ENCODE measurements around the gene PLA2R1.
"Not testable (repeated sequence)": the region's sequence is repeated elsewhere in the genome, so short reads cannot be mapped to it uniquely, and the experiment has no call there.

The PLA2R1 gene

DNA sequence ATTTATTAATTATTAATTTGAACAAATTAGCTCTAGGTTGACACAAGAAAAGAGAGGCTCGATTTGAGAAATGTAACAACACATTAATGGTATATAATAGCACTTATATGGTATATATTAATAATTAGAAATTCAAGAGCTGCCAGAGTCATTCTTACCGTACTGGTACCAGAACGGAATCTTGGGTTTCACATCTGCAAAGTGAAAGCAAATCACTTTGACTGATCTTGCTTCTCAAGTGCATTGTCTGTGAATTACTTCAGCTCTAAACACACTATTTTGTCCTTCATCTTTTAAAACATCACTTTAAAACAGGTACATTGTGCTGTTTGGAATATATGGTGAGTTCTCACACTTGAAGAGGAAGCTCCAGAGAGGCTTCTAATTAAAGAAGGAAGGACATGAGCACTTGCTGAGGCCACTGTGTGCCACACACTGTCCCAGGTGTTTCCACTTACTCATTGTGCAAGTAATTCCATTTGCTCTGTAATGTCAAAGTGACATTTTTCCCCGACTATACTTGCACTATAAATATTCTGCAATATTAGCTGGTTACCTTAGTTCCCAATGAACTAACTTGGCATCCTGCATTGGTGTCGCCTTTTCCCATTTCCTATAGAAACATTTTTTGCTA is 85.8 kb downstream of the PLA2R1 start:
- no peak for DNase-seq

DNA sequence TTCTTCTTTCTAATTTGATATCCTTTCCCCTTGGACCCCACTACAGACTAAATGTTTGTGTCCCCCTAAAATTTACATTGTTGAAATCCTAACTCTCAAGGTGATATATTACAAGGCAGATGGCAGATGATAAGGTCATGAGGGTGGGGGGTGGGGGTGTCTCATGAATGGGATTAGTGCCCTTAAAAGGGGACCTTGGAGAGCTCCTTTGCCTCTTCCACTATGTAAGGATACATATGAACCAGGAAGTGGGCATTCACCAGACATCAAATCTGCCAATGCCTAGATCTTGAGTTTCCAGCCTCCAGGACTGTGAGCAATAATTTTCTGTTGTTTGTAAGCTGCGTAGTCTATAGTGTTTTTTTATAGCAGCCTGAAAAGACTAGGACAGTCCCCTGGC is 89.1 kb downstream of the PLA2R1 start:
- DNase-seq = no peak

DNA sequence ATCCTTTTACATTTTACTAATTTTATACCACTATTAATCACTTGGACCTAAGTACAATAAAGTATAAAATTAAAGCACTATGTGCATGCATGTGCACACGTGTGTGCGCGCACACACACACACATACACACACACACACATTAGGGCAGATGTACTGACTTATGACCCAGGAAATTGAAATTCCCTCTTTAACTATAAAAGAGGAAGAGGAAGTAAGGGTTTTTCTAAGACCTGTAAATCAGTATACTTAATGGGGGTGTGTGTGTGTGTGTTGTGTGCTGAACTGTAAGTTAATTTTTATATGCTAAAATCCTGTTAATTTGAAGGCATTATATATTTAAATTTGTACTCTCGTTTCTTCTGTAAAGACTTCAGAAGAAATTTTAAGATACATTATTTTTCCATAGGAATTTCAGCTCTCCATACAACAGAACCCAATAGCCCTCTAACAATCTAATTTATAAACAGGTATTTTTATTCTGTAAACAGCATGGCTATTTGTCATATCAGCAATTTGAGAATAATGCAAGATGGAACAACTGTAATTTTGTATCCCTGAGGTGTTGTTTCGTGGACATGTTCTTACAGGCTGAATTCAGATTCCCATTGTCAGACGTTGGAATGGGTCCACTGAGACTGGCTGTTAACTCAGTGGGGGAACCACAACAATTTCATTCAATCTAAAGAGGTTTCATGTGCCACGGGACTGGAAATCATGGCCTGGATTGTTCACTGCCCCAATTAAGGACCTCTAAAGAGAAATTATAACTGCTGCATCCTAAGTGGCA is 90.9 kb downstream of the PLA2R1 start:
- peak; percentile 37 for DNase-seq

DNA sequence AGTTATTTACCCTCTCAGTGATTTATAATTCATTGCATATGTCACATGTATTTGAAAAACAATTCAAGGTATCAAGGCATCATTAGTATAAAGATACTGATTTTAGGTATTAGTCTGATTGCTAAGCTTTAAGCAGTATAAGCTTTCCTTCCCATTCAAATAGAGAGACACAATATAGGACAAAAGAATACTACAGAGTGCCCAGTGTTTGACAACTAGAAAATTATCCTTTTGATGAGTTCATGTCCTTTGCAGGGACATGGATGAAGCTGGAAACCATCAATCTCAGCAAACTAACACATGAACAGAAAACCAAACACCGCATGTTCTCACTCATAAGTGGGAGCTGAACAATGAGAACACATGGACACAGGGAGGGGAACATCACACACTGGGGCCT is 91.9 kb downstream of the PLA2R1 start:
- not testable (repeated sequence) for DNase-seq

DNA sequence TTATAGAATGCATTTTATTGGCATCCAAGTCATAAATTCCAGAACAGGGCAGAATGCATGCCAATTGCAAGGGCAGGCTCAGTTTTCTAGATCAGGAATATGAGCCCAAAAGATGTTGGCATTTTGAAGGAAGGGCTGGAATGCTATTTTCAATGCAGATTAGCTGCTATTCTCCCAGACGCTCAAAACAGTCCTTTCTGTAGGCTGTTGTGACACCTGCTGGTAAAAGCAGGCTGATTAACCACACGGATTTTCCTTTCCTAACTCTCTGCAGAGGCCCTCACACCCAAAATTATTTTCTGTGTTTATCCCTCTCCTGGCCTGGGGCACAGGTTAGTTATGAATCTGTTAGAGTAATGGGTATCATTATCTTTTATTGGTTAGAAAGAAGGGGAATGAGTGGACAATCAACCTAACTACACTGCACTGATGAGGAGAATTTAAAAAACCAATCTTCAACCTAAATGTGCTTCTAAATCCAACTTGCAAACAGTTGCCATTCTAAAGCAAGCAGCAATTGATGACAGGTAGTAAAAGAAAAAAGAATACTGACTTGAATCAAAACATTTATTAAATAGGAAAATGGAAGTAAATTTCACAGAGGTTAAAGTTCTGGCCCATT is 94.0 kb downstream of the PLA2R1 start:
- DNase-seq = peak; percentile 45

DNA sequence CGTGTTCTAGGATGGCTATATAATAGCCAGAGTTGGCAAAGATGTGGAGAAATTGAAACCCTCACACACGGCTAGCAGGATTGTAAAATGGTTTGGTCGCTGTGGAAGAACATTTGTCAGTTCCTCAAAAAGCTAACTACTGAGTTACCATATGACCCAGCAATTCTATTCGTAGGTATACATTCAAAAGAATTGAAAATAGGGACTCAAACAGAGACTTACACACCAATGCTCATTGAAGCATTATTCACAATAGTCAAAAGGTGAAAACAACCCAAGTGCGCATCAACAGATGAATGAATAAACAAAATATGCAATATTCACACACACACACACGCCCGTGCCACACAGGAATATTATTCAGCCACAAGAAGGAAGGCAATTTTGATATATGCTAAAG is 98.7 kb downstream of the PLA2R1 start:
- DNase-seq = no peak

GRCh38 chr2:159962513-159962912 is 99.9 kb downstream of the PLA2R1 start:
- DNase-seq = not testable (repeated sequence)

GRCh38 chr2:159961451-159961850 is 101.0 kb downstream of the PLA2R1 start:
- no peak for DNase-seq

- no peak for DNase-seq
Observed at GRCh38 chr2:159961037-159961436, 101.4 kb downstream of the PLA2R1 start.

- peak; percentile 79 for DNase-seq
Observed at GRCh38 chr2:159960414-159960813, 102.0 kb downstream of the PLA2R1 start.

- DNase-seq = no peak
Observed at GRCh38 chr2:159959136-159959535, 103.3 kb downstream of the PLA2R1 start.

DNA sequence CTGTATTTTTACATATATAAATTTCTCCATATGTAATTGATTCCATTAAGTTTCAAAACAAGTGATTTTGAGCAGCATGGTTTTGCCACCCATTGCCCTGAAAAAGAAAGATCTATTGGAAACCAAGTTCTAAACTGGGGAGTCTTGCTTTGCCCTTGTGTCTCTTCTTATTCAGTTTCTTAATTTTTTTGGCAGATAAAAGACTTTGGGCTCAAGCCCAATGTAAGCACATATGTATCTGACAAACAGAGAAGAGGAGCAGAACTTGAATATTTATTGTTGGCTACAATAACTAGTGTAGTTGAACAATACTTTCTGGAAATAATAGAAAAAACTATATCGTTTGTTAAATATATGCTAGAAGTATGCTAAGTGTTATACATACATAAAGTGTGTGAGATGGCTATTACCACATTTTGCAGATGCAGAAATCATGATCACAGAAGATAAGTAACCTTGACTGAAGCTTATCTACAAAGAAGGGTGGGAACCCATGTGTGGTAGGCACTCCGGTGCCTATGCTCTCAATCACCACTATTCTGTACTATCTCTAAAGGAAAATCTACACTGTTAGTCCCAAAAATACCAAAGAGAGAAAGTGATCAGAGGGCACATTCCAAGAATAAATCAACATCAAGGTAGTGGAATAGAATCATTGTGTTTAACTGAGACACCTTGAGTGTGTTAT is 109.1 kb downstream of the PLA2R1 start:
- DNase-seq = no peak

DNA sequence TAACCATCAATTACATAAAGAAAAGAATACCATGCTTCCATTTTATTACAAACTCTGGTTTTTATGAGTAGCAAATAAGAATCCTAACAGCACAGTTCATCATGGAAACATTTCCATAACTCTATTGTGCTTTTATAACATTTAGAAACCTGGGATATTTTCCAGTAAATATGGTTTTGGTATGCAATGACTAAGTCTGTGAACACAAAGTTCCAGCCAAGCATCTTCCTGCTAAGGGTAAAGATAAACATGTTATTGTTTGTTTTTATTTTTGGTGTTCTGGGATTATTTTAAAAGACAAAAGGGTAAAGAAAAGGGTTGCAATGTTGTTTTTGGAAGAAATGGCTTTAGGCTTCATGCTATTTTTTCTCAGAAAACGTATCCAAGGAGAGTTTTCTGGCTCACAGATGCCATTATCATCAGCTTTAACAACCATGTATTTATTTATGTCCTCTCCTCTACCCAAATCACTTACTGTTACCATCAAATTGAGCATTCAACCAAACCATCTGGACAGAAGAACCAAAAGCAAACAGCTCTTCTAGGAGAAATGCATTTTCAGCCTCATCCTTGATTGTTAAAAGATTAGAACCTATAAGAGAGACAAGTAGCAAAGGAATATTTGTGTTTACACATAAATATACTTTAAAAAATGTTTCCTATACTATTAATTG is 116.0 kb downstream of the PLA2R1 start:
- no peak for DNase-seq

DNA sequence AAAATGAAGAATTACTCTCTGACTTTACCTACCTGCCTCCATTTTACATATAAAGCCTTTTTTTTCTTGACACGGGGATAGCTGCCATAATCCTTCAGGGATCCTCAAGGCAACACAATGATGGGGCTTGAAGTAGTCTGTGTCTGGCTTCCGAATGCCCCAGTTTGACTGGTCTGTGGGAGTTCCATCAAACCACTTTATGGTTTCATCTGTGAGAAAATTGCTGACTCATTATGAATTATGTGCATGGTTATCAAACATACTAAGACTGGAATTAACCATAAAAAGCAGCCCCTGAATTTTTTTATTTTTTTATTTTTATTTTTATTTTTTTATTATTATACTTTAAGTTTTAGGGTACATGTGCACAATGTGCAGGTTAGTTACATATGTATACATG is 117.5 kb downstream of the PLA2R1 start:
- DNase-seq = no peak

- no peak for DNase-seq
Observed at GRCh38 chr2:159942146-159942545, 120.3 kb downstream of the PLA2R1 start.

DNA sequence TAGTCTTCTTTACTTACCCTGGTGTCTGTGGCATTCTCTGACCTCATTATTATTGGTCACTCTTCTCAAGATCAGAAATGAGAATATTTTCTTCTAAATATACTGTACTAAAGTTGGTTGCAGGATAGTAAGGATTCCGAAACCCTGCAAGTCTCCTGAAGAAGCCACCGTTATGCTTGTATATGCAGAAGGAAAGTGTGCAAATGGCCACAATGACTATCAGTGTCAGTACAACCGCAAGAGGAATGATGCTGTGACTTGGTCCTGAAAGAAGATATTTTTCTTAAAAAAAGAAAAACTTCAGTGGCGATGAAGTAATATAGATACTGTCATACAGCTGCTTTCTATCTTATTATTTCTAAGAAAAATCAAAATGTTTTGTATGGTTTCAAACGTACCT is 120.7 kb downstream of the PLA2R1 start:
- no peak for DNase-seq

DNA sequence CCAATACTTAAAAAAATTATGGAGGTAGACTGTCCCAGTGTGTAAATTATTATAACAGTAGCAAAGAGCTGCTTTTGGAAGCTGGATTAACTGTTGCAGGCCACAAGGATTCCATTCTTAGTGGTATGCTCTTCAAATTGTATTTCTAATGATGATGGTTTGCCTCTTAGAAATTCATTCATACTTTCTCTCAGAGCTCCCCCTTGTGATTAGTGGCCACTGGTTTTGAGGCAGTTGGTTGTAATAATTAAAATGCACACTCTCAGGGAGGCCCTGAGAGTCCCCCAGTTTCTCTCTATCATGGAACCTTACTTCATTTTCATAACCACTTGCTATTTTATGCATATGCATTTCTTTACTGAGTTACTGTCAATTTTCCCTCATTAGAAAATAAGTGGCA is 122.5 kb downstream of the PLA2R1 start:
- peak; percentile 33 for DNase-seq

DNA sequence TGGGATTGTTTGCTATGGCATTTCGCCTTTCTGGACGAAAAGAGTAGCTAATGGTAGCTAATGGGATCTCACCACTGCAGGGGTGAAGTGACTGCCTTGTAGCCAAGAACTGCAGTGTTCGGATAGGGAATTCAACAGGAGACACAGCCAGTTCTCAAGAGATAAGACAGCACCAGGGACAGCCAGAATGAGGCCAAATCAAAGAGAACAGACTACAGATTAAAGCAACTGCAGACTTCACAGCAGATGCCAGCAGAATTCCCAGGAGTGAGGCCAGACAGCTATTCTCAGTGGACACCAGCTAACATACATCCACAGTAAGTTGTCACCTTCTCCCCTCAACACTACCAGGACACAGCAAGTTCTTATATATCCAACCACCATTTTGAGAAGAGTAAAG is 124.0 kb downstream of the PLA2R1 start:
- DNase-seq = no peak

DNA sequence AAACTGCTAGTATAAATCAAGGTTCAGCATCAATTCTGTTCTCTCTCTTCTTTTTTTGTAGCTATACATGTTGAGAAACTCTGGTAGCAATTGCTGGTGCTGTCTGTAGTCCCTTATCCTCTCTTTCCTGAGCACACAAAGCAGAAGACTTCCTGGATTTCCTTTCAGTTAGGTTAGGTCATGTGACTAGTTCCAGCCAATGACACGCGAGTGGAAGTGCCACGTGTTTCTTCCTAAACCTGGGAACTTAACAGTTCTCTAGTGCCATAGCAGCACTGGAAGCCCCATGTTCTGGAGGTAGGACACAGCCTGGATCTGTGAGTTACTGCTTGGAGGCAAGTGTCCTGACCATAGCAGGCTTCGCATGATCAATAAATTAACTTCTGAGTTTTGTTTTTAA is 125.9 kb downstream of the PLA2R1 start:
- DNase-seq = no peak

- peak; percentile 87 for DNase-seq
Observed at GRCh38 chr2:159933727-159934049, 128.7 kb downstream of the PLA2R1 start.

GRCh38 chr2:159933040-159933726 is 129.2 kb downstream of the PLA2R1 start:
- DNase-seq = no peak

GRCh38 chr2:159926695-159927094 is 135.7 kb downstream of the PLA2R1 start:
- DNase-seq = no peak

GRCh38 chr2:159925975-159926374 is 136.4 kb downstream of the PLA2R1 start:
- no peak for DNase-seq

Data from suppressor macrophage treated with lipopolysaccharide for 4 hours (primary cell).